Lower leg skin (tissue), 3 donors: ENCODE data around the gene SMIM36.

Experiments
- POLR2A ChIP-seq, 2 donors: fragments of 450-650 bp; IDR thresholded peaks; one replicate each; pipeline ENCODE4 v1.6.1; 2016 to 2017; ENCODE audit warnings: antibody characterized with exemption in 2 of 2, mild to moderate bottlenecking in 1 of 2, moderate library complexity in 1 of 2
- TF ChIP-seq, protein P1 (sequence below), 3 donors: fragments of 450-650 bp; IDR thresholded peaks; one replicate each; pipeline ENCODE4 v1.5.1; 2016; ENCODE audit warnings: antibody characterized with exemption in 3 of 3, mild to moderate bottlenecking in 3 of 3, moderate library complexity in 2 of 3

DNA sequence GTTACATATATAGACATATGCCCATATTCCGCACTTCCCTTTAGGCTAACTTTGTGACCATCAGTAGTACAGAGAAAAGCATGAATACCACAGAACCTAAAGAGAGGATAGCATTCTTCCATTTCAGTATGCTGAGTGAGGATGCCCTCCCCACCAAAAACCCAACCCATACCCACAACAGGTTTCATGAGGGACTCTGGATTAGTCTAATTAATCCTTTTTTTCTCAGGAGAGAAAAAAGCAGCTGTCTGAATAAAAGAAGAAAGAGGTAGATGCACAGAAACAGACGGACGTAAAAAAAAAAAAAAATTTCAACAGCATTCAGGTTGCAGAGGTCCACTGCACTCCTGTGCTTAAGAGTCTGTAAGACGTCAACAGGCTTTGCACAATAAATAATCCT, 96.3 kb downstream of the SMIM36 start:
- no peak for TF ChIP-seq POLR2A (IDR thresholded peaks at IDR 0.05)
- TF ChIP-seq, protein P1, sequence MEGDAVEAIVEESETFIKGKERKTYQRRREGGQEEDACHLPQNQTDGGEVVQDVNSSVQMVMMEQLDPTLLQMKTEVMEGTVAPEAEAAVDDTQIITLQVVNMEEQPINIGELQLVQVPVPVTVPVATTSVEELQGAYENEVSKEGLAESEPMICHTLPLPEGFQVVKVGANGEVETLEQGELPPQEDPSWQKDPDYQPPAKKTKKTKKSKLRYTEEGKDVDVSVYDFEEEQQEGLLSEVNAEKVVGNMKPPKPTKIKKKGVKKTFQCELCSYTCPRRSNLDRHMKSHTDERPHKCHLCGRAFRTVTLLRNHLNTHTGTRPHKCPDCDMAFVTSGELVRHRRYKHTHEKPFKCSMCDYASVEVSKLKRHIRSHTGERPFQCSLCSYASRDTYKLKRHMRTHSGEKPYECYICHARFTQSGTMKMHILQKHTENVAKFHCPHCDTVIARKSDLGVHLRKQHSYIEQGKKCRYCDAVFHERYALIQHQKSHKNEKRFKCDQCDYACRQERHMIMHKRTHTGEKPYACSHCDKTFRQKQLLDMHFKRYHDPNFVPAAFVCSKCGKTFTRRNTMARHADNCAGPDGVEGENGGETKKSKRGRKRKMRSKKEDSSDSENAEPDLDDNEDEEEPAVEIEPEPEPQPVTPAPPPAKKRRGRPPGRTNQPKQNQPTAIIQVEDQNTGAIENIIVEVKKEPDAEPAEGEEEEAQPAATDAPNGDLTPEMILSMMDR (IDR thresholded peaks at IDR 0.05) = no peak
